Calu3 (cell line): ENCODE data around the gene DLST. TPM values are rescaled to one million over a fixed set of nuclear protein-coding genes. Genes with fewer than 3 reads are reported as not detected.

Experiments used
- BruUV-seq: library from RNA; stranded (reverse); fragments of 400-500 nt; replicated peaks from 2 replicates; lab custom pipeline; 2021; lab: Mats Ljungman, UMichigan
- CTCF ChIA-PET: fragments of 300-600 bp; sonication (Branson Sonifier 250); formaldehyde crosslinking; loops from one replicate; lab custom pipeline; 2022; ENCODE audit warnings: antibody characterized with exemption; lab: Charles Lee
- DNase-seq: peaks from one replicate; pipeline ENCODE4 v3.0.0; 2022
- H3K27ac Mint-ChIP-seq: one replicate; pipeline ENCODE4 v1.8.0; 2022; ENCODE audit warnings: mixed read lengths; ENCODE audit not compliant: unreplicated experiment
- H3K27me3 Mint-ChIP-seq: one replicate; pipeline ENCODE4 v1.8.0; 2022; ENCODE audit warnings: mixed read lengths; ENCODE audit not compliant: unreplicated experiment
- H3K36me3 Mint-ChIP-seq: one replicate; pipeline ENCODE4 v1.8.0; 2022; ENCODE audit warnings: mild to moderate bottlenecking, moderate library complexity, mixed read lengths; ENCODE audit not compliant: insufficient read depth, unreplicated experiment
- H3K4me1 Mint-ChIP-seq: one replicate; pipeline ENCODE4 v1.8.0; 2022; ENCODE audit warnings: mild to moderate bottlenecking, low read depth, mixed read lengths; ENCODE audit not compliant: unreplicated experiment
- H3K4me3 Mint-ChIP-seq: one replicate; pipeline ENCODE4 v1.8.0; 2022; ENCODE audit warnings: mild to moderate bottlenecking, low read depth, moderate library complexity, mixed read lengths; ENCODE audit not compliant: unreplicated experiment
- H3K9me3 Mint-ChIP-seq: one replicate; pipeline ENCODE4 v1.8.0; 2022; ENCODE audit warnings: low read depth, mixed read lengths; ENCODE audit not compliant: unreplicated experiment
- intact Hi-C: fragments of 100-400 bp; cut with micrococcal nuclease; formaldehyde crosslinking; loops from one replicate; pipeline ENCODE4 v1.10.0; 2022; ENCODE audit not compliant: unreplicated experiment
- total RNA-seq: library from RNA; stranded (reverse); gene quantifications from 2 replicates; pipeline ENCODE4 v1.2.3, GENCODE V29; 2022
- TF ChIP-seq, protein P1 (sequence below): fragments of 200-600 bp; IDR thresholded peaks from one replicate; pipeline ENCODE4 v1.8.0; 2022; ENCODE audit warnings: antibody characterized with exemption; ENCODE audit not compliant: unreplicated experiment

DLST gene
- total RNA-seq, 1 experiment from 2014 or later: 84.2 TPM

- BruUV-seq: no TSS peak
- no peak overlapping the region for H3K4me3 Mint-ChIP-seq
- H3K4me1 Mint-ChIP-seq: no peaks in the 10 kb centered on the region
- intact Hi-C loops: no loop called here
- no peaks in the 10 kb centered on the region for H3K9me3 Mint-ChIP-seq
- H3K27ac Mint-ChIP-seq: no peak overlapping the region
- TF ChIP-seq, protein P1, sequence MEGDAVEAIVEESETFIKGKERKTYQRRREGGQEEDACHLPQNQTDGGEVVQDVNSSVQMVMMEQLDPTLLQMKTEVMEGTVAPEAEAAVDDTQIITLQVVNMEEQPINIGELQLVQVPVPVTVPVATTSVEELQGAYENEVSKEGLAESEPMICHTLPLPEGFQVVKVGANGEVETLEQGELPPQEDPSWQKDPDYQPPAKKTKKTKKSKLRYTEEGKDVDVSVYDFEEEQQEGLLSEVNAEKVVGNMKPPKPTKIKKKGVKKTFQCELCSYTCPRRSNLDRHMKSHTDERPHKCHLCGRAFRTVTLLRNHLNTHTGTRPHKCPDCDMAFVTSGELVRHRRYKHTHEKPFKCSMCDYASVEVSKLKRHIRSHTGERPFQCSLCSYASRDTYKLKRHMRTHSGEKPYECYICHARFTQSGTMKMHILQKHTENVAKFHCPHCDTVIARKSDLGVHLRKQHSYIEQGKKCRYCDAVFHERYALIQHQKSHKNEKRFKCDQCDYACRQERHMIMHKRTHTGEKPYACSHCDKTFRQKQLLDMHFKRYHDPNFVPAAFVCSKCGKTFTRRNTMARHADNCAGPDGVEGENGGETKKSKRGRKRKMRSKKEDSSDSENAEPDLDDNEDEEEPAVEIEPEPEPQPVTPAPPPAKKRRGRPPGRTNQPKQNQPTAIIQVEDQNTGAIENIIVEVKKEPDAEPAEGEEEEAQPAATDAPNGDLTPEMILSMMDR: no peak
- H3K27me3 Mint-ChIP-seq: no peaks in the 10 kb centered on the region
- no peak for DNase-seq
- H3K36me3 Mint-ChIP-seq: no peaks in the 10 kb centered on the region
- CTCF ChIA-PET: interaction anchor here (0.8 kb wide), 1 partner anchor 685 kb away, joined by 3 read pairs; no protein-coding TSS in a partner anchor
These were observed 25.4 kb upstream of the DLST start for GRCh38 chr14:74856366-74856765.

DNA sequence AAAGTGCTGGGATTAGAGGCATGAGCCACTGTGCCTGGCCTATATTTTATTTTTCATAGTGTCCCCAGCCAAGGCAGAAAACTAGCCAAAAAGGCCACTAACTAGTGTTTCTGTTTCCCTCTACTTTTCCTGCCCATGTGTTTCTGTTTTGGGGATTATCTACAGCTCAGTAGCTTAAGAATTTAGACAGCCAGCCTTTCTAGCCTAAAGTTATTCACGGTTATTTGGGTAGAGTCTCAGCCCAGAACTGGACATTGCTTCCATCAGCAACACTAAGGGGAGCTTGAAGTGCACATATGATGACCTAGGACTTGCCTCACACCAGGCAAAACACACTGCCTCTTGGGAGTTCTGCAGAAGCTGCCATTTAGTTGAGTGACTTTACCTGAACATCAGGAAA is 23.7 kb upstream of the DLST start:
- no peak for DNase-seq
- no peaks in the 10 kb centered on the region for H3K9me3 Mint-ChIP-seq
- intact Hi-C loops: no loop called here
- H3K27me3 Mint-ChIP-seq: no peaks in the 10 kb centered on the region
- no peaks in the 10 kb centered on the region for H3K4me1 Mint-ChIP-seq
- TF ChIP-seq, protein P1: no peak
- no peak overlapping the region for H3K27ac Mint-ChIP-seq
- CTCF ChIA-PET: no interaction called here
- BruUV-seq: no TSS peak
- no peaks in the 10 kb centered on the region for H3K36me3 Mint-ChIP-seq
- no peak overlapping the region for H3K4me3 Mint-ChIP-seq

DNA sequence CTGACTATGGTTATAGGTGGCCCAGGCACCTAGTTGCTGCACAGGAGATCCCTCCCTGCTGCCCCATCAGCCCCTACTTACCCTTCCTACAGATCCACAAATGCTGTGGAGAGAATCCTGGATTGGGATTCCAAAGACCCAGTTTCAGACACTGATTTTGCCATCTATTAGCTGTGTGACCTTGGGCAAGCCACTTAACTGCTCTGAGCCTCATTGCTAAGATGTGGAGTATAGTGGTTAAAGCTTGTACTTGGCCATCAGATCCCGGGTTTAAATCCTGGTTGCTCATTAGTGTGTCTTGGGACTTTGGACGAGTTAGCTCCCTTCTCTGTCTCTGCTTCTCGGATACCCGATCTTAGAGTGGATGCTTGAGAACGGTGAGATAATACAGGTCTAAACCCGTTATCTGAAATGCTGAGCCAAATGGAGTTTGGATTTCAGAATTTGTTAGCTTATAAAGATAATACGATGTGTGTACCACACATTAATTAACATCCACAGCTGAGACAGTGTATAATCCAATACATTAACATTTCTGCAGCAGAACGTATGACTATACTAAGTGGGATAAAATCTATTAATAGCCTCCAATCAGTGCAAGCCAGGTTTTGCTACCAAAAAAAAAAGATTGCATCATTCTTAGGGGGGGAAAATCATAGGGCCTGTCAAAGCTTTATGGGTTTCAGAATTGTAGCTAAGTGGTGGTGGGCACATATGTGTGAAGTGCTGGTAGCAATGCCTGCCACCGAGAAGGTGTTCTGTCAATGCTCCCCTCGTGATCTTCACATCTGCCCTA is 21.8 kb upstream of the DLST start:
- no peak overlapping the region for H3K4me3 Mint-ChIP-seq
- no peak for DNase-seq
- intact Hi-C loops: loop anchor here (2.0 kb wide), 1 partner anchor 229 kb away; no protein-coding TSS in a partner anchor
- H3K27ac Mint-ChIP-seq: no peak overlapping the region
- H3K27me3 Mint-ChIP-seq: no peaks in the 10 kb centered on the region
- no TSS peak for BruUV-seq
- no peaks in the 10 kb centered on the region for H3K9me3 Mint-ChIP-seq
- no peaks in the 10 kb centered on the region for H3K4me1 Mint-ChIP-seq
- no peaks in the 10 kb centered on the region for H3K36me3 Mint-ChIP-seq
- CTCF ChIA-PET: interaction anchor here (0.5 to 1.6 kb wide), 5 partner anchors 46 to 229 kb away, joined by 3 to 15 read pairs (median 3); partner anchors contain the start of gene RPS6KL1
- TF ChIP-seq, protein P1: no peak

DNA sequence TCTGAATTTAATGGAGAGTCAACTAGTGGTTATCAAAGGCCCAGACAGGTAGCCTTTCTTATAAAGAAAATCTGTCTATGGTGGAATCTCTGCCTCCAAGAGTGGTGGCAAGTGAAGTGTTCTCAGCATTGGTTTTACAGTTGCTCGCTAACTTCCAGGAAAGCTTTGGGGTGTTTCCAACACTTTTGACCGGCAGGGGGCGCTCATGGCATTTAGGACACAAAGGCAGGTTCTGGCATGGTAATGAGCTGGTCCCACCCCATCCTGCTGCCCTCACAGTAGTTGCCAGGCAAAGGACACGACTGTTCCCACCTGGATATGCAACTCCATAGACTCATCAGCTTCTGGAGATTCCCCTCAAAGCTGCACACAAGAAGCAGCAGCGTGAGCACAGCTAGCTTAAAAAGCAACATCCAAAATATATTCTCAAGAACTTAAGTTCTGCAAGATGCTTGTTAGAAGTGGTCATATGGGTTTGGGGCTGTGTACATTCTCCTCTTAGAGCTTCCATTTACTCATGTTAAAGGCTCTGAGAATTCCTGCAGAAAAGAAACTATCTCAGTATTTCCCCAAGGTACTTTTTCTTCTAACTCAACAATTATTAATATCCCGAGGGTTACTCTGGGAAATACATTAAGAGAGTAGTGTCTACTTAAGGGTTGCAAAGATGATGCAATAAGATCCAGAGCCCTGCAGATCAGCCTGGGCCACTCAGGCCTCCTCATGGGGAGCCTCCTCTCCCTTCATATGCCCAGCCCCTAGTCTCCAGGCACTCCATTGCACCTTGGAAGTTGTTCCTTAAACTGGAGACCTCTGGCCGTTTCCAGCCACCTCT is 20.6 kb upstream of the DLST start:
- TF ChIP-seq, protein P1: peak; percentile 76
- peak; percentile 89 for DNase-seq
- TSS peak; percentile 24 for BruUV-seq
- Mint-ChIP-seq H3K27ac (no peak overlapping the region), H3K27me3 (peaks cover 11% of the 10 kb centered on the region), H3K4me3 (no peak overlapping the region), H3K4me1 (no peaks in the 10 kb centered on the region), H3K9me3 (no peaks in the 10 kb centered on the region), H3K36me3 (no peaks in the 10 kb centered on the region)
- CTCF ChIA-PET: interaction anchor here (0.6 to 1.6 kb wide), 18 partner anchors 11 to 788 kb away, joined by 3 to 29 read pairs (median 4); partner anchors contain the start of genes DLST, PROX2 and RPS6KL1
- intact Hi-C loops: loop anchor here (1.0 to 2.0 kb wide), 2 partner anchors 45 to 228 kb away; no protein-coding TSS in a partner anchor
